ENCODE results near the gene TSC22D4. TPM values are rescaled to one million over a fixed set of nuclear protein-coding genes. Genes with fewer than 3 reads are reported as not detected.
A peak's percentile ranks its signal among the peaks of the same experiment; 100 is the strongest.

The TSC22D4 gene
- total and polyA plus RNA-seq, 2 donors (not counting 3 experiments of a cell fraction or from before 2014, with no cell fraction given) = 40.1 to 84.4 TPM

DNA sequence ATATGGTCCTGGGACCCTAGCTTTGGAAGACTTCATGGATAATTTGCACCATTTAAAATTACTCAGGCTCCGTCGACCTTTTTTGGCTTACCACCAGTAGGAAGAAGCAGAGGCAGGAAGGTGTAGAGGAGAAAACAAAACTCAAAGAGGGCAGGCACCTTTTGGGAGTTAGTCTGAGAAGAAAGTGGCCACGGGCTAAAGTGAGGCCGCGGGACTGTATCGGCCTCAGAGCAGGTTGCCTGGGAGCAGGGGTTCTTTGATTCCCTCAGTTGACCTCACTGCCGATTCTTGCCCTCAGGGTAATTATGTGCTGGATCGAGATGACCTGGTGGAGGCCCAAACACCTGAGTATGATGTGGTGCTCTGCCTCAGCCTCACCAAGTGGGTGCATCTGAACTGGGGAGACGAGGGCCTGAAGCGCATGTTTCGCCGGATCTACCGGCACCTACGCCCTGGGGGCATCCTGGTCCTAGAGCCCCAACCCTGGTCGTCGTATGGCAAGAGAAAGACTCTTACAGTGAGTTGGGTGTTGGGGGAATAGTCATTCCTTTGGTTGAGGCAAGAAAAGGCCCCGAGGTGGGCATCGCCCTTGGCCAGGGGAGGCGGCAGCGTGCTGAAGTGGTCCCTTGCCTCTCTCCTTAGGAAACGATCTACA, 46.3 kb downstream of the TSC22D4 start:
- no peak overlapping the region for H3K27ac ChIP-seq (ENCODE audit: insufficient read depth, low read depth, low read length)
- H2AFZ ChIP-seq (ENCODE audit: low read depth, low read length) = no peak overlapping the region
- dilution Hi-C loops (cut with MboI; ENCODE audit: extremely low pct_ligation_motif_present, low sequenced_read_pairs) (no loop called here), intact Hi-C loops (cut with micrococcal nuclease) (no loop called here)
- POLR2A ChIA-PET = interaction anchor here (0.6 to 1.4 kb wide), 2 partner anchors 12 to 379 kb away, joined by 3 to 4 read pairs; no protein-coding TSS in a partner anchor
- DNase-seq (ENCODE audit: low read depth, low spot score) (no peak), FAIRE-seq (no peak)
- H3K9ac ChIP-seq (replicated peaks; ENCODE audit: extremely low read depth, insufficient read depth, low read length) = no peak overlapping the region
- CTCF ChIA-PET = no interaction called here
- BruUV-seq (replicated peaks) = no TSS peak
- H3K27me3 ChIP-seq (ENCODE audit: control insufficient read depth in 2 of 2, insufficient read depth in 2 of 2, low read length in 2 of 2) = no peaks in the 10 kb centered on the region
- H4K20me1 ChIP-seq (replicated peaks; ENCODE audit: control insufficient read depth, extremely low read depth, insufficient read depth, low read length) = no peaks in the 10 kb centered on the region
- H3K9me1 ChIP-seq (replicated peaks; ENCODE audit: control insufficient read depth, extremely low read depth, insufficient read depth, low read length) = no peaks in the 10 kb centered on the region
- no peak overlapping the region for H3K4me2 ChIP-seq (ENCODE audit: insufficient read depth, low read length)
- H3K79me2 ChIP-seq (ENCODE audit: control insufficient read depth, insufficient read depth, low read length) = peaks cover 49% of the 10 kb centered on the region
- TF ChIP-seq MYC (IDR thresholded peaks at IDR 0.05; ENCODE audit: low read depth, low read length) (no peak), GATA2 (IDR thresholded peaks at IDR 0.05; ENCODE audit: insufficient read depth, insufficient read length, low read depth, low read length) (no peak), POLR2A (IDR thresholded peaks at IDR 0.05; ENCODE audit: low read depth, low read length) (peak; percentile 39)
- no peaks in the 10 kb centered on the region for H3K9me3 ChIP-seq (replicated peaks; ENCODE audit: control insufficient read depth, insufficient read depth, low read length)
- no peak overlapping the region for H3K4me3 ChIP-seq (replicated peaks in 1 of 3; ENCODE audit: insufficient read depth in 1 of 3, low read depth in 1 of 3, low read length in 3 of 3)
- peaks cover 28% of the 10 kb centered on the region for H3K4me1 ChIP-seq (ENCODE audit: control insufficient read depth, extremely low read depth, insufficient read depth, low read length)
- peaks cover 5 to 20% of the 10 kb centered on the region in 2 experiments for H3K36me3 ChIP-seq (ENCODE audit: control insufficient read depth in 2 of 2, extremely low read depth in 1 of 2, insufficient read depth in 2 of 2, low read length in 2 of 2)

DNA sequence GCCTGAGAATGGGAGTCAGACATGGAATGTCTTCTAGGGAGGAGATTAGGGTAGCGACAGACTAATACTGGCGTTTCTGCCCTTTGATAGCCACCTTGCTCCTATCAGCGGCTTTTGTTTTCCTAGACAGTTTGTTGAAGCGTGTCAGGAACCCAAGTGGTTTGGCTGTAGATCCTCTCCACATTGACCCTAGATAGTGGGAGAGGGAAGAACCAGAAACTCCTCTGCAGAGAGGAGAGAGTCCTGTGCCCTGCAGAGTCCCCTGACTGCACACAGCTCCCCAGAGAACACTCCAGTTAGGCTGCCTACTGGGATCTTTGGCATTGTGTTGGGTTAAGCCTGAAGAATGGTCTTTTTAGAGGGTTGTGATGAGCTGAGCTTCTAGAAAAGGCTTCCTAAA, 47.0 kb downstream of the TSC22D4 start:
- H3K4me3 ChIP-seq (replicated peaks in 1 of 3; ENCODE audit: insufficient read depth in 1 of 3, low read depth in 1 of 3, low read length in 3 of 3) = no peak overlapping the region
- BruUV-seq (replicated peaks) = no TSS peak
- no peak overlapping the region for H3K9ac ChIP-seq (replicated peaks; ENCODE audit: extremely low read depth, insufficient read depth, low read length)
- peaks cover 28% of the 10 kb centered on the region for H3K4me1 ChIP-seq (ENCODE audit: control insufficient read depth, extremely low read depth, insufficient read depth, low read length)
- DNase-seq (ENCODE audit: low read depth, low spot score) (no peak), FAIRE-seq (no peak)
- peaks cover 49% of the 10 kb centered on the region for H3K79me2 ChIP-seq (ENCODE audit: control insufficient read depth, insufficient read depth, low read length)
- no peaks in the 10 kb centered on the region for H3K9me3 ChIP-seq (replicated peaks; ENCODE audit: control insufficient read depth, insufficient read depth, low read length)
- H3K4me2 ChIP-seq (ENCODE audit: insufficient read depth, low read length) = no peak overlapping the region
- no peak overlapping the region for H3K27ac ChIP-seq (ENCODE audit: insufficient read depth, low read depth, low read length)
- H2AFZ ChIP-seq (ENCODE audit: low read depth, low read length) = no peak overlapping the region
- H3K36me3 ChIP-seq (ENCODE audit: control insufficient read depth in 2 of 2, extremely low read depth in 1 of 2, insufficient read depth in 2 of 2, low read length in 2 of 2) = peaks cover 5 to 20% of the 10 kb centered on the region in 2 experiments
- no peaks in the 10 kb centered on the region for H3K9me1 ChIP-seq (replicated peaks; ENCODE audit: control insufficient read depth, extremely low read depth, insufficient read depth, low read length)
- ChIA-PET POLR2A (no interaction called here), CTCF (interaction anchor here (1.0 kb wide), 1 partner anchor 19 kb away, joined by 3 read pairs; no protein-coding TSS in a partner anchor)
- no peaks in the 10 kb centered on the region for H4K20me1 ChIP-seq (replicated peaks; ENCODE audit: control insufficient read depth, extremely low read depth, insufficient read depth, low read length)
- no peaks in the 10 kb centered on the region for H3K27me3 ChIP-seq (ENCODE audit: control insufficient read depth in 2 of 2, insufficient read depth in 2 of 2, low read length in 2 of 2)
- TF ChIP-seq FOS (IDR thresholded peaks at IDR 0.05; ENCODE audit: borderline replicate concordance, insufficient read depth, low read length) (no peak), JUN (IDR thresholded peaks at IDR 0.05; ENCODE audit: borderline replicate concordance, insufficient read depth, insufficient read length, low read depth) (no peak)
- intact Hi-C loops (cut with micrococcal nuclease) (no loop called here), dilution Hi-C loops (cut with MboI; ENCODE audit: extremely low pct_ligation_motif_present, low sequenced_read_pairs) (no loop called here)
